Loucy (cell line): ENCODE data around the gene PHF20.
A peak's percentile ranks its signal among the peaks of the same experiment; 100 is the strongest.

Experiments used
- H2AFZ ChIP-seq: fragments of 200-600 bp; sonication (generic); 2 replicates; pipeline ENCODE4 v1.6.0; 2016; ENCODE audit warnings: antibody characterized with exemption, mild to moderate bottlenecking, low read length, moderate library complexity
- H3F3A ChIP-seq: fragments of 200-600 bp; 2 replicates; pipeline ENCODE4 v1.6.0; 2016; ENCODE audit warnings: antibody characterized with exemption, low read depth, mild to moderate bottlenecking
- H3K27me3 ChIP-seq: fragments of 200-600 bp; sonication (generic); 2 replicates; pipeline ENCODE4 v1.6.1; 2014; ENCODE audit warnings: low read length, mild to moderate bottlenecking; ENCODE audit not compliant: insufficient read depth, poor library complexity, severe bottlenecking
- H3K36me3 ChIP-seq: fragments of 200-600 bp; sonication (generic); 2 replicates; pipeline ENCODE4 v1.6.1; 2016; ENCODE audit warnings: low read length; ENCODE audit not compliant: insufficient read depth
- H3K4me1 ChIP-seq: fragments of 200-600 bp; sonication (generic); 2 replicates; pipeline ENCODE4 v1.5.1; 2014; ENCODE audit warnings: low read length, mild to moderate bottlenecking; ENCODE audit not compliant: insufficient read depth, poor library complexity, severe bottlenecking
- H3K4me2 ChIP-seq: fragments of 200-600 bp; sonication (generic); 2 replicates; pipeline ENCODE4 v1.6.0; 2014; ENCODE audit warnings: antibody characterized with exemption, low read length, low read depth, mild to moderate bottlenecking; ENCODE audit not compliant: poor library complexity, severe bottlenecking
- H3K4me3 ChIP-seq: fragments of 200-600 bp; sonication (generic); 2 replicates; pipeline ENCODE4 v1.5.1; 2014; ENCODE audit warnings: low read length, mild to moderate bottlenecking, mixed read lengths; ENCODE audit not compliant: poor library complexity, severe bottlenecking
- H3K79me2 ChIP-seq: fragments of 200-600 bp; sonication (generic); 2 replicates; pipeline ENCODE4 v1.6.1; 2014; ENCODE audit warnings: low read length; ENCODE audit not compliant: insufficient read depth
- H3K9ac ChIP-seq: fragments of 200-600 bp; sonication (generic); 2 replicates; pipeline ENCODE4 v1.6.0; 2014; ENCODE audit warnings: mild to moderate bottlenecking, low read depth, low read length, moderate library complexity; ENCODE audit not compliant: poor library complexity, severe bottlenecking
- H3K9me2 ChIP-seq: fragments of 200-600 bp; sonication (generic); replicated peaks from 2 replicates; pipeline ENCODE4 v1.6.1; 2016; ENCODE audit warnings: low read depth, low read length, mixed read lengths
- H3K9me3 ChIP-seq: fragments of 200-600 bp; sonication (generic); 2 replicates; pipeline ENCODE4 v1.6.1; 2014; ENCODE audit warnings: mild to moderate bottlenecking, antibody characterized with exemption, low read length, low read depth; ENCODE audit not compliant: insufficient read depth
- H4K20me1 ChIP-seq: fragments of 200-600 bp; sonication (generic); 2 replicates; pipeline ENCODE4 v1.6.0; 2014; ENCODE audit warnings: antibody characterized with exemption, low read length, mild to moderate bottlenecking; ENCODE audit not compliant: insufficient read depth, poor library complexity, severe bottlenecking
- CTCF ChIP-seq: fragments of 200-600 bp; sonication (generic); conservative IDR thresholded peaks from 2 replicates; pipeline ENCODE4 v1.5.1; 2014; ENCODE audit warnings: mild to moderate bottlenecking, antibody characterized with exemption, low read length
- EZH2phosphoT487 ChIP-seq: fragments of 200-600 bp; IDR thresholded peaks from 2 replicates; pipeline ENCODE4 v1.6.1; 2018; ENCODE audit warnings: antibody characterized with exemption, mild to moderate bottlenecking, moderate library complexity, borderline replicate concordance

Gene PHF20

GRCh38 chr20:35953387-35954199 is 181.8 kb downstream of the PHF20 start:
- Histone ChIP-seq H3K4me3 (peak overlapping the region; percentile 80), H3F3A (peaks cover 6% of the 10 kb centered on the region)
- TF ChIP-seq CTCF (no peak), EZH2phosphoT487 (no peak)

GRCh38 chr20:35954200-35954906 is 182.5 kb downstream of the PHF20 start, which contains the start of gene SCAND1:
TSS of gene SCAND1 (minus strand) at chr20:35954502. CDS start at chr20:35954284, 218 bp downstream.
- Histone ChIP-seq H3K27me3 (no peaks in the 10 kb centered on the region), H3F3A (peaks cover 6% of the 10 kb centered on the region), H3K9me2 (no peaks in the 10 kb centered on the region), H4K20me1 (peaks cover 18% of the 10 kb centered on the region), H3K9me3 (no peaks in the 10 kb centered on the region), H3K4me2 (peak within 1 kb of the TSS; percentile 97), H3K4me3 (peak within 1 kb of the TSS; percentile 80), H3K36me3 (no peaks in the 10 kb centered on the region), H3K4me1 (peaks cover 22% of the 10 kb centered on the region), H3K9ac (peak within 1 kb of the TSS; percentile 99), H2AFZ (peak within 1 kb of the TSS; percentile 94), H3K79me2 (peaks cover 34% of the 10 kb centered on the region)
- TF ChIP-seq EZH2phosphoT487 (no peak), CTCF (peak; percentile 87)

More at GRCh38 chr20:35953387-35954199, 181.8 kb downstream of the PHF20 start:
- peak overlapping the region; percentile 97 for H3K4me2 ChIP-seq
- peak overlapping the region; percentile 99 for H3K9ac ChIP-seq
- peak overlapping the region; percentile 94 for H2AFZ ChIP-seq
- H3K27me3 ChIP-seq, result no peaks in the 10 kb centered on the region
- no peaks in the 10 kb centered on the region for H3K9me3 ChIP-seq
- no peaks in the 10 kb centered on the region for H3K9me2 ChIP-seq
- H3K79me2 ChIP-seq, result peaks cover 34% of the 10 kb centered on the region
- H4K20me1 ChIP-seq, result peaks cover 18% of the 10 kb centered on the region
- H3K36me3 ChIP-seq, result peaks cover 3% of the 10 kb centered on the region; the same call in 1 of the 2 replicates
- H3K4me1 ChIP-seq, result peaks cover 22% of the 10 kb centered on the region

GRCh38 chr20:35954907-35955251 is 183.1 kb downstream of the PHF20 start:
- Histone ChIP-seq H3K79me2 (peaks cover 34% of the 10 kb centered on the region), H3F3A (peaks cover 6% of the 10 kb centered on the region), H3K36me3 (no peaks in the 10 kb centered on the region), H2AFZ (peak overlapping the region; percentile 93), H3K4me2 (peak overlapping the region; percentile 79), H3K9me2 (no peaks in the 10 kb centered on the region), H3K4me1 (peaks cover 22% of the 10 kb centered on the region), H3K9me3 (no peaks in the 10 kb centered on the region), H3K4me3 (peak overlapping the region; percentile 80), H3K27me3 (no peaks in the 10 kb centered on the region), H3K9ac (peak overlapping the region; percentile 99), H4K20me1 (peaks cover 18% of the 10 kb centered on the region)
- TF ChIP-seq EZH2phosphoT487 (no peak), CTCF (no peak)
